Stimulated activated CD8-positive, alpha-beta memory T cell treated with anti-CD3 and anti-CD28 coated beads, Interleukin-7, amount 100 ng/mL, for 1 hour (primary cell): ENCODE results near the gene MTARC2.

Source experiments
- DNase-seq, 2 donors: peaks; one replicate each; pipeline ENCODE4 v3.0.0-alpha.2; 2020; ENCODE audit warnings: low read depth in 2 of 2

Gene MTARC2

DNA sequence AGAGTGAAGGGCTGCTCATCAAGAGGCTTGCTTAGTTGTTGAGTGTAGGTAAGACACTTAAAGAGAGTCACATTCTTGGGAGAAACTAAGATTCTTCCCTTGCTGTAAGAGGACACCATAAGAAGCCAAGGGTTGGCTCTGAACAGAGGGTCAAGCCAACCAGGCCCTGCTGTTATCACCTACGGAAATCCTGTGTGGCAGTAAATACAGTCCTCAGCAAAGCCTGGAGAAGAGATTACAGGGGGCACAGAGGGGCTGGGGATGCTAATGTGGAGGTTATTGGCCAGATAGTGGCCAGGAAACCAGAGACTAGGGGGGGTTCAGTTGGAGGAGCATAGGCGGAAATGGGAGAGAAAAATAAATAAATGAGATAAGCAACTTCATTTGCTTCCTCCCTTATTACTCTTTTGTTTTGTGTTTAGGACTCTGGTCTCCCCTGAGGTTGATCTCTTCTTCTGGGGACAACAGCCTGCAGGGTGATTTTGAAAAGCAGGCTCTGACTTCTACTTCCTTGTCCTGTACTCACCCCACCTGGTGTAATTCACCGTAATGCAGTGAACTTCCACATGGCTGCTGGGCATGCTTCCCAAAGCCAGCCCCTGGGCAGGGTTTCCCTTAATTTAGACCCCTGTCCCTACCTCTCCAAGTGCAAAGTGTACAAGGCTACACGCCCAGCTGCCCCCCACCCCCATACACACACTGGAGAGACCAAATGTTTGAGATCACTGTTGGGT, 79.5 kb downstream of the MTARC2 start:
- no peak for DNase-seq

DNA sequence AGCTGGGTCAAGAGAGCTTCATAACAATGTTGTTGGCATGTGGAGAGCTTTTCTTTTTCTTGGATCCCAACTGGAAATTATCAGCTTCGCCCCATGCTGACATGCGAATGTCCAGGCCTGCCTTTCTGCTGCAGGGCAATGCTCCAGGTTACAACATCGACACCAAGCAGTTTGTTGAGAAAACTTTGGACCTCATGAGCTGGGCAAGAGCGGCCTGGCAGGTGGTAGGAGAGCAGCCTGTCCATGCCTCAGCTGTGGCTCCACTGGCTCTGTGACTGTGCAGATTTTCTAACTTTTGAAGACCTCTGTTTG, 80.0 kb downstream of the MTARC2 start:
- no peak for DNase-seq

DNA sequence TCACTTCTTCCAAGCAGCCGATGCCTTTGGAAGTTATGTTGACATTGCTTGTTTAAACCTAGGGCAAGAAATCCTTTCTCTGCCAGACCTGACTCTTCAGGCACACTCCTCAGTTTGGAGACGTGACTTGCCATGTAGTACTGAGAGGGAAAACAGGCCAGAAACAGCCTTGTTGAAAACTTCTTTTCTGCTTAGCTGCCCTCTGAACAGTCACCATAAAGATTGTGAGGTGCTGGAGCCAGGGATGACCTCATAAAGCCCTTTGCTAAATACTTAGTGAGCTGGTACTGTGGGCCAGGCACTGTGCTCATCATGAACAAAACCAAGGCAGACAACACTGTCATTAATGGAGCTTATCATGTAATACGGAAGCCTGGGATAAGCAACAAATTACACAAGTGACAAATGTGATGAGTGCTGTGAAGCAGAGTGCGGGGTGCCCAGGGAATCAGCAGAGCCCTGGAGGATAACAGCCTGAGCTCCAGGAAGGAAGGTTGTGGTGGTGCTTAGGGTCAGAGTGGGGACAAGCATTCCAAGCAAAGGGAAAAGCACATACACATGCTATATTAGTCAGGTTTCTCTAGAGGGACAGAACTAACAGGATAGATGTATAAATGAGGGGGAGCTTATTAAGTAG, 80.9 kb downstream of the MTARC2 start:
- no peak for DNase-seq

DNA sequence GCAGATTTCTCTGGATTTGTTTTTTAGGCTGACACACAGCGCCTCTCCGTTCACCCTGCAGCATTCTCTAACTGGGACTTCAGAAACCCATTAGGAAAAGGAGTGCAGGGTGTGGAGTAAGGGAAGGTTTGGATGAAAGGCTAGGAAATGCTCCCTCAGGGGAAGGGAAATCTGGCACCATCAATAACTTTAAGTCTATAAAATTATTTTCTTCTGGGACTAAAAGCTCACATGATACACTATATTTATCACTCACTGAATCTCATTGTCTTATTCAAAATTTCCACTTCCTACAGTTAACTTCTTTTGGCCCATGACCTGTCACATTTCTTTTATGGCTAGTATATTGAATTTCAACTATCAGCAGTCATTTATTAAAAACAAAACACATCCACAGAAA, 85.3 kb downstream of the MTARC2 start:
- DNase-seq = no peak
